Measurements from ENCODE around the gene TAPBP.

Gene TAPBP

DNA sequence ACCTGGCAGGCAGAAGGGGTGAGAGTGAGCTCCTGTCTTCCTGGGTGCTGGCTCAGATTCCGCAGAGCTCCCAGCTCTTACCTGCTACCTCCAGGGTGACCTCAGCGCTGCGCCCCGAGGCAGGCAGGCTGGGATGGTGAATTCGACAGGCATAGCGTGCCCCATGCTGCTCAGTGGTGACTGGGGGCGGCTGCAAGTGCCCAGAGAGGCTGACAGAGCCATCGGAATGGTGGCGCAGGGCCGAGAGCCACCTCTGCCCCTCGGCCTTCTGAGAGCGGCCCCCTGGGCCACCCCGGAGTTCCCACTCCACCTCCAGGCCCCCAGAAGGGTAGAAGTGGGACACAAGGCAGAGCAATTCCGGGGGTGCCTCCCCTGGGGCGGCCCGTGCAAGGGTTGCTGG, 9.7 kb downstream of the TAPBP start:
- DNase-seq (ENCODE audit: low read depth) = no peak
- H3K4me3 ChIP-seq (ENCODE audit: low read depth, low read length) = no peak overlapping the region
- no peak for TF ChIP-seq CTCF (IDR thresholded peaks at IDR 0.05; ENCODE audit: control insufficient read depth, extremely low read depth, insufficient read depth)

- TF ChIP-seq CTCF (IDR thresholded peaks at IDR 0.05; ENCODE audit: control insufficient read depth, extremely low read depth, insufficient read depth) = no peak
- no peak overlapping the region for H3K4me3 ChIP-seq (ENCODE audit: low read depth, low read length)
- no peak for DNase-seq (ENCODE audit: low read depth)
Measured at GRCh38 chr6:33301877-33302276, 12.0 kb downstream of the TAPBP start.

- DNase-seq (ENCODE audit: low read depth) = no peak
- H3K4me3 ChIP-seq (ENCODE audit: low read depth, low read length) = peak overlapping the region; percentile 91
- TF ChIP-seq CTCF (IDR thresholded peaks at IDR 0.05; ENCODE audit: control insufficient read depth, extremely low read depth, insufficient read depth) = peak; percentile 80
Measured at GRCh38 chr6:33299237-33299944, 14.5 kb downstream of the TAPBP start.

DNA sequence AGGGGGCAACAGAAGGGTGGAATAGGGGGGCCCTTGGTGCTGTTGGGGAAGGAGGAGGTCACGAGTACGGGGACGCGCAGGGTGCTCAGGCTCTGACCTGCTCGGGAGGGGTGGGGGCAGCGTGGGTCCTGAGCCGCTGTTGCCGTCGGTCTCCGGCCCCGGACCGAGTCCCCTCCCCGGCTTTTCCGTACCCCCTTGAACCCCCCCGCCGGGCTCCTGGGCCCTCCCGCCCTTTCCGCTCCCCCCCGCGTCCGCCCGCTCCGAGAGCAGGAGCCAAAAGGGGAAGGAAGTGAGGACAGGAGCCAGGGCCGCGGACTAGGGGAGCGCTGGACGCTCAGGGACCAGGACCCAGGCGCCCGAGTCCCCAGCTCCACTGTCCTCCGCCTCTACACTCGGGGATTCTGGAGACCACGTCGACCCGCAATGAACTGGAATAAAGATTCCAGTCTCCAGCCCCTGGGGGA, 15.1 kb downstream of the TAPBP start, which contains the start of gene RGL2:
RGL2 (minus strand) TSS at position 170 of the 464 bp plus-strand sequence. CDS start 332 bp downstream, outside the sequence.
- DNase-seq (ENCODE audit: low read depth) = no peak
- H3K4me3 ChIP-seq (ENCODE audit: low read depth, low read length) = peak within 1 kb of the TSS; percentile 91

GRCh38 chr6:33297956-33298772, 15.7 kb downstream of the TAPBP start:
- TF ChIP-seq CTCF (IDR thresholded peaks at IDR 0.05; ENCODE audit: control insufficient read depth, extremely low read depth, insufficient read depth) = no peak
- H3K4me3 ChIP-seq (ENCODE audit: low read depth, low read length) = peak overlapping the region; percentile 91
- peak; percentile 73 for DNase-seq (ENCODE audit: low read depth)

More for the DNA sequence above, 15.1 kb downstream of the TAPBP start, which contains the start of gene RGL2:
- TF ChIP-seq CTCF (IDR thresholded peaks at IDR 0.05; ENCODE audit: control insufficient read depth, extremely low read depth, insufficient read depth) = no peak

- TF ChIP-seq CTCF (IDR thresholded peaks at IDR 0.05; ENCODE audit: control insufficient read depth, extremely low read depth, insufficient read depth) = no peak
- DNase-seq (ENCODE audit: low read depth) = no peak
- H3K4me3 ChIP-seq (ENCODE audit: low read depth, low read length) = peak overlapping the region; percentile 91
Measured at GRCh38 chr6:33297406-33297955, 16.4 kb downstream of the TAPBP start.
